ENCODE results near the gene RBM26.
"Not testable (repeated sequence)": the region's sequence is repeated elsewhere in the genome, so short reads cannot be mapped to it uniquely, and the experiment has no call there.

RBM26 gene

GRCh38 chr13:79386125-79386826 is 19.8 kb downstream of the RBM26 start:
- DNase-seq: no peak

DNA sequence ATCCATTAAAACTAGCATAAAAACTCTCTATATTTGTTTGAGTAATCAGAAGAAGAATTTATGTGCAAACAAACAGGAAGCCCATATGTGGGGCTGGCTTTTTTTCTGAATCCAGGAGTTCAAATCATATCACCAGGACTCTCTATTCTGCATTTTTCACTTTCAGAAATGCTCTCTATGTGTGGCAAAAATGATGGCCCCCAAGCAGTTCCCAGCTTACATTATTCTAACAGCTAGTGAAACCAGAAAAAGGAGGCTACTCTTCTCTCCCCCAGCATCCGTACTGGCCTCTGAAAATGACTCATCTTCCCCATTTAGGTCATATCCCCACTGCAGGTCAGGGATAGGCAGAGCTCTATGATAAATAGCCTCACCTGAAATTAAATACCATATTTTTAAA is 20.4 kb downstream of the RBM26 start:
- no peak for DNase-seq

DNA sequence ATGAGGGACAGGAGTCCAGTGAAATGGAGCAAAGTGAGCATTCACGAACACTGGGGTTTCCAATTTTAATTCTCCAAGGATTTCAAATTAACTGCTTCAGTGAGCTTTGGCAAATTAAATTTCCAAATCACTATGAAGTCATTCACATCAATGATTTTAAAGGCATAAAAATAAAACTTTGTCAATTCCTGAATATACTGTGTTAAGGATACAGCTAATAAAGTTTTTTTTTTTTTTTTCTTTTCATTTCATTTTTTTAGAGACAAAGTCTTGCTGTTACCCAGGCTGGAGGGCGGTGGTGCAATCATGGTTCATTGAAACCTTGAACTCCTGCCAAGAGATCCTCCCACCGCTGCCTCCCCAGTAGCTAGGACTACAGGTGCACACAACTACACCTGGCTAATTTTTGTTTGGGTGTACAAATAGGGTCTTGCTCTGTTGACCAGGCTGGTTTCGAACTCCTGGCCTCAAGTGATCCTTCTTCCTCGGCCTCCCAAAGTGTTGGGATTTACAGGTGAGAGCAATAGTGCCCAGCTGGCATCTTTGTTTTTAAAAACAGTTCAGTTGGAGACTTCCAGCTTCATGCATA is 21.9 kb downstream of the RBM26 start:
- DNase-seq: no peak

DNA sequence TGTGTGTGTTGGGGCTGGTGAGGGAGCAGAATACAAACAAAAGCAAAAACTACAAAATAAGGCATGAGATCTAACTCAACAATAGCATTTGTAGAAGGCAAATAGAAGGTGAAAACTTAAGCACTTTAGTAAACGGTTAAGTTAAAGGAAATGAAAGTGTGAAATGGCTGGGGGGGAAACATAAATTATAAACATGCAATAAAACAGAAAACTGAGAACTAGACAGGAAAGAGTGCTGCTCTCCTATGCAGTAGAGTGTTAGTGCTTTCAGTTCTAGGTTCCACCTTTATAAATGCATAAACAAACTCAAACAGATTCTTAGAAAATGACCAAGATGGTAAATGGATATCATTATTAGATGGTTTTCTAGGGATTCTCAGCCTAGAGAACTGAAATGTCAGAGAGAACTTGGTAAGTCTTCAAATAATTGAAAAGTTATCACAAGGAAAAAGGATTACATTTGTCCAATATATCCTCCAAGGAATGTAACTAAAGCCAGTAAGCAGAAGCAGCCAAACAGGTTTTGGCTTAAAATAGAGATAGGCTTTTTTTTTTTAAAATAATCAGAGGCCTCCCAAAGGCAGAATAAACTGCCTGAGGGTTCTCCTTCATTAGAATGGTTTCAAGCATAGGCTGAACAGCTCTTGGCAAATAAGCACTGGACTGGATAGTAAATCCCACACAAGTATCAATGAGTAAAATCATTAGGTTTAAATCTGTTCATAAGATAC is 23.3 kb downstream of the RBM26 start:
- DNase-seq: no peak

DNA sequence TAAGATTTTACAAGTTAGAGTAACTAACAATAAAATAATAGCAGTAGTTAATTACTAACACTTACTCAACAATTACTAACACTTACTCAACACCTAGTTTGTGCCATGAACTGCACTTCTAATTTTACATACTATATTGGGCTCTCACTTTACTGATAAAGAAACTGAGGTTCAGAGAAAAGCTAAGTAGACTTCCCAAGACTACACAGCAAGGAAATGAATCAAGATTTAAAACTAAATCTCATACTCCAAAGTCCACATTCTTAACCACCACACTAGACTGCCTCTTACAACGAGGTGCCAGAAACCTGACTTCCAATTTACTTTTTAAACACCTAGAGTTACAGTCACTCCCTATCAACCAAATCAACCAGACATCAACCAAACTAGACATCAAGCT is 25.1 kb downstream of the RBM26 start:
- no peak for DNase-seq

DNA sequence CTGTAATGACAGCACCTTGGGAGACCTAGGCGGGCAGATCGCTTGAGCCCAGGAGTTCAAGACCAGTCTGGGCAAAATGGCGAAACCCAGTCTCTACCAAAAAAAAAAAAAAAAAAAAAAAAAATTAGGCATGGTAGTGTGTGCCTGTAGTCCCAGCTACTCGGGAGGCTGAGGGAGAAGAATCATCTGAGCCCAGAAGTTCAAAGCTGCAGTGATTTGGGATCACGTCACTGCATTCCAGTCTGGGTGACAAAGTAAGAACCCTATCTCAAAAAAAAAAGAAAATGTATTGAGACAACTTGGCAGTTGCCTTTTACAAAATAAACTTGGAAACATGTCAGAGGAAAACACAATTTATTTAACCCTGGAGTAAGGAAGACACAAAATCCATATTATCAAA is 26.8 kb downstream of the RBM26 start:
- no peak for DNase-seq

- DNase-seq: no peak
Observed at GRCh38 chr13:79376843-79377242, 29.2 kb downstream of the RBM26 start.

GRCh38 chr13:79374578-79374977 is 31.5 kb downstream of the RBM26 start:
- no peak for DNase-seq

GRCh38 chr13:79373916-79374315 is 32.1 kb downstream of the RBM26 start:
- no peak for DNase-seq

- no peak for DNase-seq
Observed at GRCh38 chr13:79369226-79369625, 36.8 kb downstream of the RBM26 start.

DNA sequence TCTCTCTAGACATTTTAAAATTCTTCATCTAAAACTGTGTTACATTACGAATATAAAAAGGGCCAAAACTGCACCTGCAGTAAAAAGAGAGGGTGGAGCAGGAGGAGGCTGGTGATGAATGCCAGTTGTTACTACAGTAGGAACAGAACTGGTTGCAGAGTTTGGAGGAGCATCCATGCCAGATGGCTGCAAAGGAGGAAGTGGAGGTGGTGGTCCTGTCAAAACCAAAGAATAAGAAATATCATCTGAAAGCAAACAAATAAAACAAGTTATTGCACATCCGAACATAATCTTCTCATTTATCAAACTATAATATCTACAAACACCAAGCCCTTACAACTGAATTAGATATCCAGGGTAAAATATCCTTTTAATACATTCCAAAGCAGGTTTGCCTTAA is 40.1 kb downstream of the RBM26 start:
- no peak for DNase-seq

GRCh38 chr13:79361299-79361698 is 44.8 kb downstream of the RBM26 start:
- DNase-seq: no peak

DNA sequence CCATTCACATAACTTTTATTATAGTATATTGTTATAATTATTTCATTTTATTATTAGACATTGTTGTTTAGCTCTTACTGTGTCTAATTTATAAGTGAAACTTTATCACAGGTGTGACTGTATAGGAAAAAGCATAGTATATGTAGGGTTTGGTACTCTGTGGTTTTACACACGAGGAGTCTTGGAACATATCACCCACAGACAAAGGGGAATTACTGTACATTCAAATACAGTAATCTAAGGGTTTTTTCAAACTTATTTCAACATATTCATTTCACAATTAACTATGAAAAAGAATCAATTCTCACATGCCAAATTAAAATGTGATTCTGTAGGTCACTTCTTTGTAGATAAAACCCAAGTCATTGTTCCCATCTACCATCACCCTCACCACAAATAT is 46.0 kb downstream of the RBM26 start:
- no peak for DNase-seq

DNA sequence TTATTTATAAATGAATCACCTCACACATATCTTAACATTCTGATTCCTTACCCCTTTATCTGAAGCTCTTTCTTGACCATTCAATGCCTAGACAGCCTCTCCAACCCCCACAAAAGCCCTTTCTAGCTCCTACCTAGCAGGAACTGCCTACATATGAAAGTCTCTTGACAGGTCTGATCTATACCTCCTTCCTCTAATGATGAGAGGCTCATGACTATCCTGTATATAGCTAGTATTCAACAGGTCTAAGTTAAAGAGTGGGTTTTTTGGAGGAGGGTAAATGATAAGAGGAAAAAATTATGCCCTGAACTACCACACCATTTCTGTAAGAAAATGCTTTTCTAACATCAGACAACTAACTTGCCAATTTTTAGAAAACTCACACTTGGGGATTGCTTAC is 47.0 kb downstream of the RBM26 start:
- DNase-seq: no peak

DNA sequence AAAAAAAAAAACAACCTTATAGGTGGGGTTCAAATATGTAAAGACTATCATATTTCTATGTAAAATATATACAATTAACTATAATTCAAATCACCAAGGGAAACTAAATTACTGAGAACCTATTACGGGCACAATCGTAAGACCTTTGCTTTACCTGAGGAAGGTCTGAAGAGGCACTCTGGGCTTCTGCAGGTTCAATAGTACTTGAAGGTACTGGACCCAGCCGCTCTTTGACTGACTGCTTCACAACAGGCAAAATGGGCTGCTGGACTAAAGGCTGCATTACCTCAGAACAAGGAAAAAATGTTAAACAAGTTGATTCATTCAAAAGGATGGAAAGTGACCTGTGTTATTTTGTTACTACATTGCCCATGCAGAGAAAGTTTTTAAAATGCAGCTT is 51.8 kb downstream of the RBM26 start:
- DNase-seq: no peak

DNA sequence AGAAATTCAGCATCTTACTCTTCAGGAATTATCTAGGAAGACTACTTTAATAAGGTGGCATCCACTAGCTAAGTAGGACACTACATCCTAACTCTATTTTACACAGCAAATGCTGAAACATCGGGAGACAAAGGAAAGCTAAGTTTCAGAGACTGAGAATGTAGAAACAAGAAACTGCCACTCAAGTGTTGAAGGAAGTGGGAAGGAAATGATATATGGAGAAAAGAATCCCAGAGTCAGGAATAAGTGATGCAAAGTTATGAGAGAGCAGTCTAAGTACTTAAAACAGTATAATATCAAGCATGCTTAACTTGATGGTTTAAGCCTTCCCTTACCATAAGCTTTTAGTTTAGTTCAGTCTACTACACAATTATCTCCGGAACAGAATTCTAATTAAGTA is 52.4 kb downstream of the RBM26 start:
- DNase-seq: no peak

DNA sequence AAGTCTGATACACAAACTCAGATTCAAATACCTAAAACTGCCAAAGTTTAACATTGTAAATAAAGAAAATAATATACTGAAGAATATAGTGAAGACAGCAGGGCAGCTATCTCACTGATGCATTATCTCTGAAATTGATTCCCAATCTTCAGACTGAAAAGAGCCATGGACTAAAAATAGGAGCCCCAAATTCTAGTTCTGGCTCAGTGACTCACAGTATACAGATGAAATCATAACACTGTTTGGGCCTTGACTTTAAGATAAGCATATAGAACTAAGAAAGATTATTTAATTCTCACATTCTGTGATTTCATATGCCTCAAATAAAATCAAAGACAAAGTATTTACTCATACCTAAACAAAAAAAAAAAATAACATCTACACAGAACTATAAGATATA is 53.9 kb downstream of the RBM26 start:
- DNase-seq: no peak

DNA sequence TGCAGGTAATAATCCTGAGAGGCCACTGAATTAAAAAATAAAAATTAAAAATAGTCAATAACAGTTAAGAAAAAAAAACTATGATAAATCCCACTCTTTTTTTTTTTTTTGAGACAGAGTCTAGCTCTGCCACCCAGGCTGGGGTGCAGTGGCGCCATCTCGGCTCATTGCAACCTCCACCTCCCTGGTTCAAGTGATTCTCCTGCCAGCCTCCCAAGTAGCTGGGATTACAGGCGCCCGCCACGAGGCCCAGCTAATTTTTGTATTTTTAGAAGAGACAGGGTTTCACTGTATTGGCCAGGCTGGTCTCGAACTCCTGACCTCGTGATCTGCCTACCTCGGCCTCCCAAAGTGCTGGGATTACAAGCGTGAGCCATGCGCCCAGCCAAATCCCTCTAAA is 56.4 kb downstream of the RBM26 start:
- not testable (repeated sequence) for DNase-seq

GRCh38 chr13:79349011-79349410 is 57.0 kb downstream of the RBM26 start:
- no peak for DNase-seq

- DNase-seq: no peak
Observed at GRCh38 chr13:79346300-79346914, 59.6 kb downstream of the RBM26 start.

- no peak for DNase-seq
Observed at GRCh38 chr13:79341202-79341601, 64.9 kb downstream of the RBM26 start.

DNA sequence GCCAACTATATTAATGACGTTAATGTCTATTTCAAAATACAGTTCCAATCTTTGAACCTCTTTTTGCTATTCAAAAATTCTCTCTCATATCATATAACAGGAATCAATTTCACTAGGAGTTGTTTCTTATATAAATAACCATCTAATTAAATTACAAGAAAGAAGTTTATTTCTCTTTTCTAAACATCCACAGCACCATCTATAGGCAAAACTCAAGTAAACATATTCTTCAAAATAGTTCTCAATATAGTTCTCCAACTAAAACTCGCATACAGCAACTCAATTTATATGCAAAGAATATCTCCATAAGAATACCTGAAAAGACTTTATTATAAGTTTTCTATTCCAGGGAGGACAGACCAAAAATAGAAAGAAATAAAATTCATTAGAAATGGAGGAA is 65.6 kb downstream of the RBM26 start:
- no peak for DNase-seq

DNA sequence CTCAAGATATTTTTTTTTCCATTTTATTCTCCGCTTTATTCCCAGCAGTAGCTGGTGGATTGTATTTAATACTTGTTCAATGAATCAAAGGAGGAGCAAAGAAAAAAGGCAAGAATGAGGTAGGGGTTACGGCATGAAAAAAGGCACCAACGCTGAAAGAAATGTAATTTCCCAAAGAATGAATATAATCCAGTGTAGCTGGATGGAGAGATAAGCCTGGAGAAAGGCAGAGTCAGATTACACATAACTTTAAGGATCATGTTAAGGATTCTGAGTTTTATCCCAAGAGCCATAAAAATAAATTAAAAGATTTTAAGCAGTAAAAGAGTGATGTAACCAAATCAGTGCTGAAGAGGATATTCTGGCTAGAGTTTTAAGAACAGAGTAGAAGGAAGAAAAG is 67.7 kb downstream of the RBM26 start:
- no peak for DNase-seq

DNA sequence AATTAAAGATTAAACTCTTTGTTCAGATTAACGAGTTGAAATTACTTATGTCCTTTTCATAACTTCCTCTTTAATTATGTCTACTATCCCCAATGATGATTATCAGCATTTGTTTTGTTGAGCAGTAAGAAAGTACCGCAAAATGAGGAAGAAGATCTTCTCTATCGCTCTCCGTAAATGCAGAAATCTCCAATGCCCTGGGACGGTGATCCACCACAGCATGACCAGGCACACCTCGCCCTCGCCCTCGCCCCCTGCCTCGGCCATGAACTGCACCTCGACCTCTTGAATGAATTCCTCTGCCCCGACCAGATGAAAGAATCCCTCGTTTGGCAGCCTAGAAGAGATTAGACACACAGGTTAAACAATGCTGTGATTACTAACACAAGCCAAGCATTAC is 69.1 kb downstream of the RBM26 start:
- no peak for DNase-seq
